HepG2 (cell line): ENCODE measurements around the gene AK4. TPM values are rescaled to one million over a fixed set of nuclear protein-coding genes. Genes with fewer than 3 reads are reported as not detected.

Experiments
- ASH2L ChIP-seq: fragments of 300-600, 200-600 bp; sonication (generic); IDR thresholded peaks from 2 replicates; pipeline ENCODE4 v1.7.0; 2017; ENCODE audit warnings: low read depth, mild to moderate bottlenecking, moderate library complexity, mixed read lengths, low read length; ENCODE audit not compliant: insufficient read length
- FOXA1 ChIP-seq, 2 experiments: fragments of 450-650 bp in 1 of 2; sonication (generic) in 1 of 2; formaldehyde crosslinking in 1 of 2; IDR thresholded peaks; 2 replicates each; pipeline versions ENCODE4 v1.4.0 to v1.6.1; 2016 to 2020; ENCODE audit warnings: missing genetic modification reagents in 1 of 2
- GMEB1 ChIP-seq: sonication (generic); formaldehyde crosslinking; IDR thresholded peaks from 2 replicates; pipeline ENCODE4 v1.5.1; 2020; ENCODE audit warnings: missing genetic modification reagents, mild to moderate bottlenecking, borderline replicate concordance
- JUND ChIP-seq: sonication (generic); formaldehyde crosslinking; IDR thresholded peaks from 2 replicates; pipeline ENCODE4 v1.8.0; 2022; ENCODE audit warnings: mild to moderate bottlenecking, missing genetic modification reagents
- KDM1A ChIP-seq: IDR thresholded peaks from 2 replicates; pipeline ENCODE4 v1.6.1; 2016; ENCODE audit warnings: missing compliant biosample characterization
- NCOA2 ChIP-seq: sonication (generic); formaldehyde crosslinking; IDR thresholded peaks from 2 replicates; pipeline ENCODE4 v1.8.0; 2022; ENCODE audit warnings: inconsistent platforms
- NFIB ChIP-seq: sonication (generic); formaldehyde crosslinking; IDR thresholded peaks from 2 replicates; pipeline ENCODE4 v1.9.0; 2021; ENCODE audit warnings: missing genetic modification reagents, mild to moderate bottlenecking, borderline replicate concordance
- POLR2A ChIP-seq, 2 experiments: IDR thresholded peaks; 2 replicates each; pipeline ENCODE4 v1.6.1; 2011; ENCODE audit warnings: low read depth in 2 of 2, low read length in 2 of 2, mild to moderate bottlenecking in 1 of 2, moderate library complexity in 1 of 2; ENCODE audit not compliant: insufficient read depth in 1 of 2
- RBAK ChIP-seq: sonication (generic); formaldehyde crosslinking; IDR thresholded peaks from 2 replicates; pipeline ENCODE4 v1.5.1; 2020; ENCODE audit warnings: mild to moderate bottlenecking, missing genetic modification reagents
- SAP130 ChIP-seq: IDR thresholded peaks from 2 replicates; pipeline ENCODE4 v1.6.1; 2016; ENCODE audit warnings: low read depth
- SP1 ChIP-seq, 2 experiments: fragments of 450-650 bp in 1 of 2; sonication (generic) in 1 of 2; formaldehyde crosslinking in 1 of 2; IDR thresholded peaks; 2 replicates each; pipeline versions ENCODE4 v1.4.0 to v1.6.1; 2016 to 2020; ENCODE audit warnings: missing genetic modification reagents in 1 of 2
- ZFP36 ChIP-seq: fragments of 150-350 bp; IDR thresholded peaks from 2 replicates; pipeline ENCODE4 v1.6.1; 2018; ENCODE audit warnings: borderline replicate concordance, low read length, low read depth; ENCODE audit not compliant: partially characterized antibody
- ZNF142 ChIP-seq: sonication (generic); formaldehyde crosslinking; IDR thresholded peaks from 2 replicates; pipeline ENCODE4 v1.4.0; 2020; ENCODE audit warnings: missing genetic modification reagents
- ZNF264 ChIP-seq: sonication (generic); formaldehyde crosslinking; IDR thresholded peaks from 2 replicates; pipeline ENCODE4 v1.4.0; 2020; ENCODE audit warnings: missing genetic modification reagents
- ZNF275 ChIP-seq: sonication (generic); formaldehyde crosslinking; IDR thresholded peaks from 2 replicates; pipeline ENCODE4 v1.8.0; 2022; ENCODE audit warnings: missing genetic modification reagents, mild to moderate bottlenecking, inconsistent platforms, borderline replicate concordance
- ZNF350 ChIP-seq: sonication (generic); formaldehyde crosslinking; IDR thresholded peaks from 2 replicates; pipeline ENCODE4 v1.4.0; 2020; ENCODE audit warnings: mild to moderate bottlenecking, low read depth, missing genetic modification reagents, borderline replicate concordance
- ZNF629 ChIP-seq: sonication (generic); formaldehyde crosslinking; conservative IDR thresholded peaks from 2 replicates; pipeline ENCODE4 v1.5.0; 2020; ENCODE audit warnings: missing genetic modification reagents
- ZNF768 ChIP-seq: sonication (generic); formaldehyde crosslinking; IDR thresholded peaks from 2 replicates; pipeline ENCODE4 v1.4.0; 2020; ENCODE audit warnings: missing genetic modification reagents
- ZNF784 ChIP-seq: sonication (generic); formaldehyde crosslinking; IDR thresholded peaks from 2 replicates; pipeline ENCODE4 v1.5.1; 2020; ENCODE audit warnings: missing genetic modification reagents, mild to moderate bottlenecking, borderline replicate concordance
- polyA plus RNA-seq, 8 experiments: library from polyadenylated mRNA; depleted of rRNA in 3 of 8; stranded (reverse) in 7 of 8; unstranded in 1 of 8; fragments of >200 nt; fragmentation: Illumina TruSeq in 4 of 8; extraction: Trizol in 4 of 8; gene quantifications; 2 replicates each; pipeline versions ENCODE4 v1.2.1 to v1.2.3, GENCODE V29; 2011 to 2016; ENCODE audit warnings: low read depth in 4 of 8, missing spikeins in 1 of 8, mixed read lengths in 1 of 8; ENCODE audit not compliant: insufficient read depth in 1 of 8
- total RNA-seq, 5 experiments: library from RNA; depleted of rRNA; stranded (reverse); fragments of >200 nt; fragmentation: Illumina TruSeq; extraction: Trizol; gene quantifications; 2 replicates each; pipeline ENCODE4 v1.2.3, GENCODE V29; 2016; ENCODE audit warnings: low read depth in 1 of 5

AK4 gene
- total and polyA plus RNA-seq, 2 of the 13 experiments (the other 11 are each of a cell fraction or from before 2014, with no cell fraction given) = 110 to 160 TPM

- TF ChIP-seq ZNF142 (peak; percentile 97), ZNF629 (CRISPR knock-in tag) (peak; percentile 90), POLR2A (IDR thresholded peaks at IDR 0.05; ENCODE audit: insufficient read depth in 1 of 2, low read depth in 2 of 2, low read length in 2 of 2) (no peak; a peak in 1 of 4 replicates), NCOA2 (no peak), ZNF784 (CRISPR knock-in tag) (0 out of 2 replicates have a peak, but pooled peaks have one; percentile 58), FOXA1 (IDR thresholded peaks at IDR 0.05) (no peak), FOXA1 (CRISPR knock-in tag; IDR thresholded peaks at IDR 0.05) (peak; percentile 19; the same call in 1 of the 2 replicates), SP1 (IDR thresholded peaks at IDR 0.05) (no peak), SP1 (CRISPR knock-in tag; IDR thresholded peaks at IDR 0.05) (no peak), SAP130 (CRISPR knock-in tag) (peak; percentile 5; the same call in 1 of the 2 replicates), RBAK (no peak), ZNF768 (CRISPR knock-in tag) (peak; percentile 96), KDM1A (CRISPR knock-in tag) (peak; percentile 58; the same call in 1 of the 2 replicates), JUND (CRISPR knock-in tag) (no peak), ZNF350 (CRISPR knock-in tag) (no peak), NFIB (CRISPR knock-in tag) (no peak), ZNF264 (CRISPR knock-in tag) (no peak), ASH2L (peak; percentile 47), ZNF275 (CRISPR knock-in tag) (no peak), ZFP36 (peak; percentile 72), GMEB1 (CRISPR knock-in tag) (peak; percentile 42; the same call in 1 of the 2 replicates)
Measured at GRCh38 chr1:65253800-65254319, 105.9 kb downstream of the AK4 start (continued).
